Progenitor cell of endocrine pancreas (in vitro differentiated cells): Measurements from ENCODE around the gene HTR2A. TPM values are rescaled to one million over a fixed set of nuclear protein-coding genes. Genes with fewer than 3 reads are reported as not detected.

ENCODE experiments used
- DNase-seq: peaks from one replicate; pipeline ENCODE4 v3.0.0; 2021; ENCODE audit warnings: low spot score; ENCODE audit not compliant: unreplicated experiment
- H3K27ac Mint-ChIP-seq: 2 replicates; pipeline ENCODE4 v1.8.0; 2021; ENCODE audit warnings: mild to moderate bottlenecking, moderate library complexity, mixed read lengths
- H3K27me3 Mint-ChIP-seq: 2 replicates; pipeline ENCODE4 v1.8.0; 2021; ENCODE audit warnings: mixed read lengths
- H3K36me3 Mint-ChIP-seq: 2 replicates; pipeline ENCODE4 v1.8.0; 2022; ENCODE audit warnings: mixed read lengths; ENCODE audit not compliant: insufficient read depth
- H3K4me1 Mint-ChIP-seq: 2 replicates; pipeline ENCODE4 v1.8.0; 2021; ENCODE audit warnings: low read depth, mixed read lengths
- H3K4me3 Mint-ChIP-seq: 2 replicates; pipeline ENCODE4 v1.8.0; 2021; ENCODE audit warnings: low read depth, mild to moderate bottlenecking, moderate library complexity, mixed read lengths
- H3K9me3 Mint-ChIP-seq: 2 replicates; pipeline ENCODE4 v1.8.0; 2021; ENCODE audit warnings: low read depth, mixed read lengths
- CTCF ChIP-seq: fragments of 200-600 bp; sonication (generic); IDR thresholded peaks from one replicate; pipeline ENCODE4 v1.5.0; 2021; ENCODE audit warnings: antibody characterized with exemption, mild to moderate bottlenecking; ENCODE audit not compliant: unreplicated experiment
- total RNA-seq: library from RNA; stranded (reverse); gene quantifications from 2 replicates; pipeline ENCODE4 v1.2.1, GENCODE V29; 2021

Gene HTR2A
- total RNA-seq, 1 donor from 2014 or later: not detected

DNA sequence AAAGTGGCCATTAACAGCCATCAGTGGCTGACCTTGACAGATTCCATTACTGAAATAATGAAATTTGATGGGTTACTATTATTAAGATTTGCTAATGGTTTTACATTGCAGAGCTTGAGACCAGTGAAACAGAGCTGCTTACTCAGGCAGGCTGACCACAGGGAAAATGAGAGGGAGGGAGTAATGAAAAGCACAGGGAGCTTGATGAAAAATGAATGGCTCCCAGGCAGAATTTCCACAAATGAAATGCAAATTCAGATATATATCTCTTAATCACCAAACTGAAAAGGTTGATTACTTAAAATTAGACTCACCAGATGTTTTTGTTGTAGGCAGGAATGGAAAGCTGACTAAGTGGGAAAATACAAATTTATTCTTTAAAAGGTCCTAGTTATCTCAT is 36.1 kb downstream of the HTR2A start:
- no peak for TF ChIP-seq CTCF
- H3K4me3 Mint-ChIP-seq: no peak overlapping the region
- H3K9me3 Mint-ChIP-seq: no peaks in the 10 kb centered on the region
- H3K4me1 Mint-ChIP-seq: peaks cover 1% of the 10 kb centered on the region
- DNase-seq: no peak
- H3K27me3 Mint-ChIP-seq: peaks cover 20% of the 10 kb centered on the region
- H3K36me3 Mint-ChIP-seq: no peaks in the 10 kb centered on the region
- no peak overlapping the region for H3K27ac Mint-ChIP-seq

- Mint-ChIP-seq H3K4me1 (no peaks in the 10 kb centered on the region), H3K9me3 (no peaks in the 10 kb centered on the region), H3K27me3 (peaks cover 24% of the 10 kb centered on the region), H3K4me3 (no peak overlapping the region), H3K27ac (no peak overlapping the region), H3K36me3 (no peaks in the 10 kb centered on the region)
- DNase-seq: no peak
- no peak for TF ChIP-seq CTCF
Measured at GRCh38 chr13:46858776-46859175, 38.1 kb downstream of the HTR2A start.

- H3K36me3 Mint-ChIP-seq: no peaks in the 10 kb centered on the region
- peaks cover 27% of the 10 kb centered on the region for H3K27me3 Mint-ChIP-seq
- H3K4me3 Mint-ChIP-seq: no peak overlapping the region
- no peaks in the 10 kb centered on the region for H3K9me3 Mint-ChIP-seq
- no peak overlapping the region for H3K27ac Mint-ChIP-seq
- TF ChIP-seq CTCF: no peak
- H3K4me1 Mint-ChIP-seq: no peaks in the 10 kb centered on the region
- no peak for DNase-seq
Measured at GRCh38 chr13:46858163-46858562, 38.7 kb downstream of the HTR2A start.

DNA sequence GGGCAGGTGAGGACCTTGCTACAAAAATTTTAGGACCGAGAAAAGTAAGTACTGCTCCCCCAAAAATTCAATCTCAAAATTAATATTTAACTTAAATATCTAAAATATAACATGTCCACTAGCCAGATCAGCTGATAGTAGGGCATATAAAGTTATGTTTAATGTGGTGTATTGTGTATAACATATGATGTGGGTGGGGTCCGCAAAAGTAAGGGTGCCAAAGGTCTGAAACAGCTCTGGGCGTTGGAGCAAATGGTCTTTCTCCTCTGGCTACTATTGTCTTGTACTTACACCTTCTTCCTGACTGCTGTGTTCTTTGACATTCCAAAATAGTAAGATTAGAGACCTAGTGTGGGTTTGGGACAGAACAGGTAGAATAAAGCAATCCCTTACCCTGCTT is 41.2 kb downstream of the HTR2A start:
- no peak for TF ChIP-seq CTCF
- no peaks in the 10 kb centered on the region for H3K4me1 Mint-ChIP-seq
- peaks cover 36% of the 10 kb centered on the region for H3K27me3 Mint-ChIP-seq
- no peaks in the 10 kb centered on the region for H3K9me3 Mint-ChIP-seq
- no peak overlapping the region for H3K27ac Mint-ChIP-seq
- H3K36me3 Mint-ChIP-seq: no peaks in the 10 kb centered on the region
- no peak for DNase-seq
- no peak overlapping the region for H3K4me3 Mint-ChIP-seq

- peaks cover 36% of the 10 kb centered on the region for H3K27me3 Mint-ChIP-seq
- DNase-seq: no peak
- H3K4me3 Mint-ChIP-seq: no peak overlapping the region
- no peaks in the 10 kb centered on the region for H3K9me3 Mint-ChIP-seq
- H3K27ac Mint-ChIP-seq: no peak overlapping the region
- H3K36me3 Mint-ChIP-seq: no peaks in the 10 kb centered on the region
- no peak for TF ChIP-seq CTCF
- H3K4me1 Mint-ChIP-seq: no peaks in the 10 kb centered on the region
Measured at GRCh38 chr13:46855166-46855565, 41.7 kb downstream of the HTR2A start.

GRCh38 chr13:46852168-46852567 is 44.7 kb downstream of the HTR2A start:
- H3K4me3 Mint-ChIP-seq: no peak overlapping the region
- H3K4me1 Mint-ChIP-seq: no peaks in the 10 kb centered on the region
- DNase-seq: no peak
- no peaks in the 10 kb centered on the region for H3K36me3 Mint-ChIP-seq
- no peaks in the 10 kb centered on the region for H3K9me3 Mint-ChIP-seq
- H3K27ac Mint-ChIP-seq: no peak overlapping the region
- no peak for TF ChIP-seq CTCF
- H3K27me3 Mint-ChIP-seq: peaks cover 42% of the 10 kb centered on the region
